Astrocyte of the hippocampus (primary cell): ENCODE measurements around the gene RUNX1.

ENCODE experiments used
- DNase-seq: peaks from one replicate; pipeline ENCODE4 v3.0.0; 2011; ENCODE audit warnings: low read depth, low spot score

RUNX1 gene

DNA sequence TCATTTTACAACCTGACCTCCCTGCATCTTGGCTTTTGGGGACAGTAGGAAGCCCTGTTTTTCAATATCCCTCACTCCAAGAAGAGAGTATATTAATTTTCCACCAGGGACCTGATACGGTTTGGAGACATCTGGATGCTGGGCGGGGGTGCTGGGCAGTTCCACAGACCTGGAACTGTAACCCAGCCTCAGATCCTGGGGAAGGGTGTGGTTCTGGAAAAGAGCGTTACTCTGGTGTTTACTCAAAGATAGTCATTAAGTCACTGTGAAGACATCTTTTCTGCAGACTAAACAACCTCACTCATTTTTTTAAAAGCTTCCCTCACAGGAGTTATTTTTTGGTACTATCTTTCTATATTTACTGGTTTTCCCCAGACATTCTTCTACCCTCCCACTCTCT is 190.5 kb downstream of the RUNX1 start:
- DNase-seq, result no peak

DNA sequence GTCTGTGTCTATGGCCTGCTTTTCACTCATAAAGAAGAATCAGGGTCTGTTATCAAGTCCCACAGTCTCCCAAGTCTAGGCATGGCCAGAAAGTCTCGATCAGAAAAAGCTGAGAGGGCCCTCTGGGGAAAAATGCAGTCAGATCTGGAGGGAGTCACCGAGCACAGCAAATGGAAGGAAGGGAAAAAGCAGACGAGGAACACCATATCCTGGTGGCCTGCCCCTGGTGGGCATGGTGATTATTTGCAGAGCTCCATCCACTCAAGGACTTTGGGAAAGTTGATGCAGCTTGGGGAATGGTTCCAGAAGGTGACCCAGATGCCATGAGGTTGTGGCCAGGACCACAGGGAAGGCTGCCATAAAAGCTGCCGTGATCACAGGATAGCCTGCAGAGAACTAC is 191.2 kb downstream of the RUNX1 start:
- no peak for DNase-seq

DNA sequence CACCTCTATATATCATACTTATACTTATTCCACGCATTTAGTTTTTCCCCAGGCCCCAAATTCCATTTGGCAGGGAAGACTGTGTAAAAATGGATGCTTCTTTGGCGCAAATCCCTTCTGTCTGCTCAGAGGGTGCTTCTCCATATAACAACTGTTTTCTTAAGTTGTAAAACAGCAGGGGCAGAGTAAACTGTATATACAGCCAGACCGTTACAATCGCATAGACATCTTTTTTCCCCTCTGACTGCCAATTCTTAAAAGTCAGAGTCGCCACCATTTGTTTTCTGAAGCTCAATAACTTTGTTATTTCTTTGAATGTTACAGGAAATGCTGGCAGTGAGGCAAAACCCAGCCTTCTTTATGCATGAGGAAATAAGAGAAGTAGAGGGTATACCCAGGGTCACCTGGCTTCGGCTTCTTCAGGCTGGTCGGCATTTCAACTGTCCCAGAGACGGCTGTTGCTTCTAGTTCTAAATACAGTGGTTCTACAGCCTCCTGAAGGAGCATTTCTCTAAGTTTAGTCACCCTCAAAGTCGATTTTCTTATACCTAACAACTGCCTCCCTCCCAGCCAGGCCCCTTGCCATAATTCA is 191.9 kb downstream of the RUNX1 start:
- no peak for DNase-seq

DNA sequence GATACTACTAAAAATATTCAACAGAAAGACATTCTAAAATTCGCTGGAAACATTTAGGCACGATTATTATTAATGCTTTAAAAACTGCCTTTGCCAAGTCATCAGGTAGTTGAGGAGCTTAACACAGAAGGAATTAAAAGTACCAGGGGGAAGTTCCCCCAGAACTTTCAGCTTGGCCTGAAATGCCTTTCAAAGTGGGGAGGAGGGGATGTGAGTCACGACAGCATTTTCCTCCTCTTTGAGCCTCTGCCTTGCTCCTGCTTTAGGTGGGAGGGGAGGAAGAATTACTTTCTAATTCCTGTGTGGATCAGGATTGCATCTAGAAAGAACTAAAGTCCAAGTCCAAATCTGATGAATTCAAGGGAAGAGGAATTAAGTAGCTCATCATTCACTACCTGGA is 196.7 kb downstream of the RUNX1 start:
- DNase-seq, result peak; percentile 43

DNA sequence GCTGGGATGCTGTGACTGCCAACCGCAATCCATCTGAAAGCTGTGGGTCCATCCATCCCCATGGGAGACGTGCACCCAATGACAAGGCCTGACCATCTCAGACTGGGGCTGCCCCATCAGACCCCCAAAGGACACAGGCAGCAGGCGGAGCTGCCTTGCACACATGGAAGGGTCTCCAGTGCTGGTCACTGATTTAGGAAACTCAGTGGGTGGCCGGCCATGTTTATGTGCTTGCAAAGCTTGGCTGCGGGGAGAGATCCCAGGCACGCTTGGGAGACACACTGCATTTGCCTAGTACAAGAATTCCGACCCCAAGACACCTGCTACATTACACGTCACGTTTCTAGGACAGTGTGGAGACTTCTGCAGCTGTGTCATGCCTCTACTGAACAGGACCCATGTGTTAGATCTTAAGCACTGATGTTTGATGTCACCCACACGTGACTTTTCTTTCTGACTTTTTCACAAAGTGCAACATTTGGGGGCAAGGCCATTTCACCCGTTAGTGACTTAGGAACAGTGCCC is 198.9 kb downstream of the RUNX1 start:
- DNase-seq, result no peak

DNA sequence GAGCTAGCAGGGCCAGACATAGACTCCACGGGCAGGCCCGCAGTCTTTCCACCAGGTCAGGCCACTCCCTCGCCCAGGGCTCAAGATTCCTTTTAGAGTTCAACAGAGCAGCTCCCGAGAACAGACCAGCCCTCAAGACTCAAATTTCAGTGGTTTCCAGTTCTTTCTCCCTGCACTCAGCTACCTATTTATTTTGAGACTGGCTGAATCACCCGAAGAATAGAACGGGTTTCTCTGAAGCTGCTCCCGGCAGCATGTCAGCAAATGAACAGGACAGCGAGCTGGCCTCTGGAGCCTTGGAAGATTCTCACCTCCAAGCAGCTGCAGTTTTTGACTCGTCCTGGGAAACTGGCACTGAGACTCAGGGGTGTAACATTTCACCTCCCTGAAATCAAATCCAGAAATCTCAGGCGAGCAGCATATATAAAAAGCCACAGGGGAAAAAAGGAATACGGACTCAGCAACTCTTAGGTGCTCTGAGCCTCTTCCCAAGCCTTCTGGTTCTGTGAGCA is 202.4 kb downstream of the RUNX1 start:
- peak; percentile 88 for DNase-seq

DNA sequence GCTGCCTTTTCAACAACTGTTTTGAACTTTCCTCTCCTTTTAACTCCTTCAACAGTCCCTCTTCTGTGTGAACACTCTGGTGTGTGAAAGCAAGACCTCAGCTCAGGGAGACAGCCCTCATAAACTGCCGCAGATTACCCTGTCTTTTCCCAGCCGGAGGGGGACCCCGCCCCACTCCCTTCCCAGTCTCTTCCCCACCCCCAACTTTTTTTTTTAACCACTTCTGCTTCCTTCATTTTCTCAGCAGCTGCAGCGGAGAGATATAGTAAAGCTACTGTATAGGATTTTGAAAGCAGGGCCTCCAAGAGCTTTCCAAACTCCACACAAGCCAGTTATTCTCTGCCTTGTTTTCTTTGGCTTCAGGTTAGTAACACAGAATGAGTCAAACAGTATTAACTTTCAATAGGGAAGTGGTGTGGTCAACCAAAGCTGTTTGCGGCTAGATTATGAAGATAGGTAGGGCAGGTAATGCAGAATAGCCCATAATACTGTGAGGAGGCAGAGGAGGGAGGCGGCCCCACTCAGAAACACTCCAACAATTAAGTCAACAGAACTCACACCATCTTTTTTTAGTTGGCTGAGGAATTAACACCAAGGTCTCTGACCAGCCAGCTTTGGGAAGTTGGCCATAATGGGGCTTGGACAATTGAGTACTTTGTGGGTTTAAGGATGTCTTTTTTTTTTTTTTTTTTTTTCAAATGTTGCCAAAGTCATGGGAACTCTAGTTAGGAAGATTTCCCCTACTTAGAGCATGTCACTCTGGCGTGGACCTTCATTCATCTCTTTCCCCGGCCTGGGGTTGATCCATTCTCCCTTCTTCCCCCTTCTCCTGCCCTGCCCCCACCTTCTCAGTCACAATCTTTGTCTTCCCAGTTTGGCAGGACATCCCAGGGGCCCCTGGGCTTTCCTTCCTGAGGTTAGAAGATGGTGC is 203.3 kb downstream of the RUNX1 start:
- DNase-seq, result peak; percentile 94

DNA sequence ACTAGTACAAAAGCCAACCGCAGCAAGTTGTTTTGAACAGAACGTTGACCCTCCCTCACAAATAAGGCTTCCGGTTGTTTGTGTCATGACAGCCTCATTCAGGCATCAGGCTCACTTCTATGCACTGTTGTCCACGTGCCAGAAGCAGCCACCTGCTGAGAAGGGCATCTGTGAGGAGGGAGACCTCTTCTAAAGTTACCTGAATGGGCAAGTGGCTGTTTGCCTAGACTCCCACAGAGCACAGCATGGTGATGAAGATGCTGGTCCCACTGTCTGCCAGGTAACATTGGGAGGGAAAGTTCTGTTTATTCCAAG is 204.2 kb downstream of the RUNX1 start:
- no peak for DNase-seq

DNA sequence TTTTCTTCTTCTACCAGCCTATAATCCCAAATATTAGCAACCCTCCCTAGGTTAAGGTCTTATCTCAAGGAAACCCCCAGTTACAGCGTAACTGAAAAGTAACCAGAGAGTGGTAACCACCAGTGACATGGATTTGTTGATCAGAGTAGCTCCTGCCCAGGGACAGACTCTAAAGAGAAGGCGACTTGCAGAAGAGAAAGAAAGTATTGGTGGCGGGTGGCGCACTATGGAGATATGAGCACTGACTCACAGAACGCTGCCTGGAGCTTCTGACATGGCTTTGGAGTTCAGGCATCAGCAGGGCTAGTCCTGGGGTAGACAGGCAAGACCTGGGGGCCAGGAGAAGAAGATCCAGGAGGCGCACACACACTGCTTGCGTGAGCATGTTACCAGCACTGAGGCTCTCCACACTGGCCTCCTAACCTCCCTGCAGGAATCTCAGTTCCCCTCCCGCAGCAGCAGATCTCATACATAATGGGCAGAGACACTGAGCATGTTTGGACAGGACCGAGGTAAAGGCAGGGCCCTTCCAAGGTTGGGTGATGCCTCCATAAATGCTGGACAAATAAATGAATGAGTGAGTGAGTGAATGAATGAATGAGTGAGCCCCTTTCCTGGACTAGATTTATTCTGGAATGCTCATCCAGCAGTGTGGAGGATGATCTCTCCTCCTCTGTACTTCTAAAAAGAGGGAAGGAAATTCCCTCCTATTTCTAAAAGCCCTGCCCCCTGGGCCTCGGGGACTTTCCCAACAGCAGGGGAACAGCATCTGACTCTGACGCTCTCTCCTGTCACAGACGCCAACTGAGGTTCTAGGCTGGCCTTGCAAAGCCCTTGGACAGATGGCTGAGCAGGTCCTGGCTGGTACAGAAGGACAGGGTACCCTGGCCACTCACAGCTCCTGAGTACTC is 204.8 kb downstream of the RUNX1 start:
- peak; percentile 53 for DNase-seq

DNA sequence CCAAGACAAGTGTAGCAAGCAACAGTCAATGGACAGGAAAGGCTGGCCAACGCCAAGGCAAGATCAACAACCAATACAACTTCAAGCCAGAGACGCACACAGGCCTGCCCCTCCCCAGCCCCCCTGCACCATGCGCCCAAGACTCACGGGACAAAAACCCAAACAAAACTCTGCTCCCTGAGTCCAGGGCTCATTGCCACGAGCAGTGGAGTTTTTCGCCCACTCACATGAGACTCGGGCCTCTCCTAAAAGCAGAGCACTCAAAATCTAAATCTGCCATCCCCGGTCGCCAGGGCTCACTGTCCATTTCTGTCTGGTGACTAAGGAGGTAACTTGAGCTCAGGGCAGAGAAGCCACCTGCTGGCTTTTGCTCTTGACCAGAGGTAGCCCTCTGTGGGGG is 205.5 kb downstream of the RUNX1 start:
- no peak for DNase-seq

DNA sequence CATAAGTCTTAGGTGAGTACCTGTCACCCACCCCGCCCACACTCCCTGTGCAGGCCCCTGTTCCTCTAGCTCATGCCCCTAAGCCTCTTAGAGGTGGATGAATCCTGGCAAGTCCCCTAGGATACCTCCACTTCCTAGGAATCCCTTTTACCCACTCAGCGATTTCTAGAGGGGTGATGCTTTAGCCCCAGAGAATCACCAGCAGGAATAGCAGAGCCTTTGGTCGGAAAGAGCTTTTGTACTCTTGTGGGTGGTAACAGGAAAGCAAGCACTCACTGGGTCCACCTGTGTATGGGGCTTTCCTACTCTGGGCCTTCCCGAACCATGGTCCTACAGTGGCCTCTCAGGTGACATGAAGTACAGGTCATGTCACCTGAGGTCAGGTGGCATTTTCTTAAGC is 207.9 kb downstream of the RUNX1 start:
- no peak for DNase-seq

DNA sequence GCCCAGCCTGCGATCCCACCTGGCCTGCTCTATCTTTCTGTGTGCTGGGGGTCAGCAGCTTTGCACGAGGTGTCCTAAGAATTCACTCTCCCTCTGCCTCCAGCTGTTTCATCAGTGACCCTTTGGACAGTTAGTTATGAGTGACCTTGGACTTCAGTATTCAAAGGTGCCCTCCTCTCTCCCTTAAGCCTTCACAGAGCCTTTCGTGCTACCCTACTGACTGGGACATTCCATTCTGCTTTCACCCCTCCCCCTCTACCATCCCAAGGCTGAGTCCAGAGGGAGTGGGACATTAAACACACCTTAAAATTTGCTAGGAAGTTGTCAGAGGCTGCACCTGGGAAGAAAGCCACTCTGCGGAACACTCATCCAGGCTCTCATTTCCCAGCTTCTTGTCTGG is 208.4 kb downstream of the RUNX1 start:
- DNase-seq, result no peak

DNA sequence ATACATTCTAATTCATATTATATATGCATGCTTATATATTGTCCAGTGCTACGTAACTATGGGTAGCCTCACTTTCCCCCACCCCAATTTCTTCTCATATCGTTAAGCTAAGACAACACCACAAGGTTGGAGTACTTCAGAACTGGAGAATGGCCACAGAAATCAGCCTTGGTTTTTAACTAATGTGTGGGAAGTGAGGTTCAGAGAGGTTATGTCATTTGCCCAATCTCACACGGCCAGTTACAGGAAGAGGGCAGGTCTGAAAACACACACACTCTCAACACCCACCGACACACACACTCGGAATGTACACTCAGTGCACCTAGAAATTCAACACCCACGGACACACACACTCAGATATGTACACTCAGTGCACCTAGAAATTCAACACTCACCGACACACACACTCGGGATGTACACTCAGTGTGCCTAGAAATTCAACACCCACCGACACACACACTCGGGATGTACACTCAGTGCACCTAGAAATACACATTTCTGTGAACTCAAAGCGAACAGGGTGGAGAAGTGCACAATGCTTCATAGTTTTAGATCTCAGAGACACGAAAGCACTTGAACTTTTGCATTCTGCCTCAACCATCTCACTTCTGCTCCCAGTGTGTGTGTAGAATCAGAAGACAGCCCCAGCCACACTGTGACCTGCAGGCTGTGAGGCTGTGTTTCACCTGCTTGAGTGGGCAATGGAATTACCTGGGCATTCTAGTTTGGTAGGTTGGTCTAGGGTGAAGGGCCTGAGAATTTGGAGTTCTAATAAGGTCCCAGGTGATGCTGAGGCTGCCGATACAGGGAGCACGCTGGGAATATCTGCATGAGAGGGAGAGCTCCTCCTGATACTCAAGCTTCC is 209.9 kb downstream of the RUNX1 start:
- no peak for DNase-seq

DNA sequence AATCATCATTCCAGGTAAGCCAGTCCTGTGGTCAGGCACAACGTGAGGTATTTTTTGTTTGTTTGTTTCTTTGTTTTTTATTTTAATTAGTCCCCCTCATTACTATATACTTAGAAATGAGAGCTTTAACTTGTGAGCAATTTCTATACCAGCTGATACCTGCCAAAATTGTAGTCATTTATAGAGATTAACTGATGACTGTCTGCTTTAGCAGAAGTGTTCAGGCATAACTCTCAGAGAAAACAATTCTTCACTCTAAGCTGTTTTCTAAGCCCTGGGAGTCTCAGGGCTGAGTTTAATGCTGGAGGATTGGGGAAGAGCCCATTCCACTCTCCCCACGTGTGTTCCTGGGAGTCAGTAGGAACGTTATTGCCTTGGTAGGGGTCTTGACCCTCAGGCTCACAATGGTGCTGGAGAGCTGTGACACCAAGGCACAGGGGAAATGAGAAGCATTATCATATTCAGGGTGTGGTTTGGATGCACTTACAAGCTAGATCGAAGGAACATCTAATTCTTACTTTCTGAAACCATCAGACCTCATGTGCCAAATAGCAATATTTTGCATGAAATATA is 212.1 kb downstream of the RUNX1 start:
- peak; percentile 25 for DNase-seq

DNA sequence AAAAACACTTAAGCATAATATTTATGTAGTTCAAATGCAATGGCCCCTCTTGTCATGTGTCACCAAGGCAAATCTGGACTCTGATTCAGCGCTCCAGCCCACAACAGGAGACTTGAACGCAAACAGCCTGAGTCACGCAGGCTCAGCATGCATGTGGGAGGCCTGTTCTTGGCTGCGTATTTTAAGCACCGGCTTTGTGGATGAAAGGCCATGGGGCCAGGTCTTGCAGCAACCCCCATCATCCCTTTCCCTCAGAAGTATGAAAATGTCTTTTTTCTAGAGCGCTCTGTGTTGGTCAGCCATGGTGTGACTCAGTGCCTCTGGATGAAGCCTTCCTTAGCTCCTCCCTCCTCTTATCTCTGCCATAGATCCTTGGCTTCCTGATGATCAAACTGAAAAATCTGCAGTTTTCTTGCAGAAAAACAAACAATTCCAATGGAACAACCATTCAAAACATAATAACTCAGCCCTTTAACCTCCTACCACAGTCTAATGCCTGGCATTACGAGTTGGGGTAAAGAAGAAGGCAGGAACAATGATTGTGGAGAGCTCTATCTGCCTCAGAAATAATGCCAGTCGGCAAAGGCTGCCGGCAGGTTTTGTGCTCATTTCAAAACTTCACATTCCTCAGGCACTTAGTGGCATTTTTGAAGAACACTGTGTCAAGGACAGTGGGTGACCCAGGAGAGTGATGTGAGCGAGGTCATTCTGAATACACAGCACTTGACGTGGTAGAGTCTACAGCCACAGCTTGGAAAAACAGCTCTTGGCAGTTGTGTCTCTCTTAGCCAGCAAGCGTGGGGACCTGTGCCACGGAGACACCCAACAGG is 212.8 kb downstream of the RUNX1 start:
- DNase-seq, result peak; percentile 98

DNA sequence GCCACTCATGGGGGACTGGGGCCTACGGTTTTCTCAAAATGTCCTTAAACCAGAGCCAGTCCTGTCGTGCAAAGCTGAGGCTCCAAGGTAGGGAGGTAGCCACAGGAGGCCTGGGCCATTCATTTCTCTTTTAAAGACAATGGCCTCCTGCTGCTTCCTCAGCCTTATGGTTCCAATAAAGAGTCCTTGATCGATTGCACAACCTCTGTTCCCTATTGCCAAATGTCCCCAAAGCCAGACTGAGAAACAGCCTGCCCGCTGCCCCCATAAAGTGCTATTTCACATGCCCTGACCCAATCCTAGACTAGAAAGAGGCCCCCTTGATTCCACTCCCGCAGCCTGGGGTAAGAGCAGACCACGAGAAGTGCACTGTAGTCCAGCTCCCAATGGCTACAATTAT is 213.6 kb downstream of the RUNX1 start:
- DNase-seq, result no peak

DNA sequence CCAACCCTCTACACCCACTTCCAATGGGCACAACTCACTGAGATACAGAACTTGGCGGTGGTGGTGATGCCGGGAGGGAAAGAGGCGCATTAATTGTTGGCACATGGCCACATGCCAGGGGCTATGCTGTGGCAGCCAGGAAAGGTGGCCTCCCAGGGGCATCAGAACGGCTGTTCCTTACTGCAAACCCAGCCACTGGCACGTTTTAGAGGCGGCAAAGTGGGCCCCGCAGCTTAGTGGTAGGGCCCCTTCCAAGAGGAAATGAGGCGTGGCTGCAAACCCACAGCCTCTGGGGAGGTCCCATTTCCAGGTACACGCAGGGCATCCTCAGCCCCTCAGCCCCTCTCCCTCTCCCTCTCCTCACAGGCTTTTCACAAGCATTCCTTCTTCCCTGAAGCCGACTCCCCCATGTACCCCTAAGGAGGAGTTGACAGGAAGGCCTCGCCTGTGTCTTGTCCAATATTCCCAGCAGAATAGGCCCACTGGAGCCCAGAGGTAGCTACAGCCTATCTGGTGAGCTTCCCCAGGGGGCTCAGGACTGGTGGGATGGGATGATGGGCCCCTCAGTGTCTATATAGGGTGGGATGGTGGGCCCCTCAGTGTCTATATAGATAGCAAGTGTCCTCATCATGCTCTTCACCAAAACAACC is 214.1 kb downstream of the RUNX1 start:
- peak; percentile 30 for DNase-seq

DNA sequence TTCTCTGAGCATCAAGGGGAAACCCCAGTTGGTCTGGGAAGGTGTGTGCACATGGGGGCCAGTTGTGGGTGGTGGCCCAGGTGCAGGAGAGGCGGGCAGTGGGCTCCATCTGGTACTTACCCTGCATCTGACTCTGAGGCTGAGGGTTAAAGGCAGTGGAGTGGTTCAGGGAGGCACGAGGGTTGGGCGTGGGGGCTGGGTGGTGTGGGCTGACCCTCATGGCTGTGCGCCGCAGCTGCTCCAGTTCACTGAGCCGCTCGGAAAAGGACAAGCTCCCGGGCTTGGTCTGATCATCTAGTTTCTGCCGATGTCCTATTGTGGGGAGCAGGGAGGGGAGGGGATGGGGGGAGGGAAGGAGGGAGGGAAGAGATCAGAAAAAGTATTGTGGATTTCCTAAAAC is 214.8 kb downstream of the RUNX1 start:
- no peak for DNase-seq

DNA sequence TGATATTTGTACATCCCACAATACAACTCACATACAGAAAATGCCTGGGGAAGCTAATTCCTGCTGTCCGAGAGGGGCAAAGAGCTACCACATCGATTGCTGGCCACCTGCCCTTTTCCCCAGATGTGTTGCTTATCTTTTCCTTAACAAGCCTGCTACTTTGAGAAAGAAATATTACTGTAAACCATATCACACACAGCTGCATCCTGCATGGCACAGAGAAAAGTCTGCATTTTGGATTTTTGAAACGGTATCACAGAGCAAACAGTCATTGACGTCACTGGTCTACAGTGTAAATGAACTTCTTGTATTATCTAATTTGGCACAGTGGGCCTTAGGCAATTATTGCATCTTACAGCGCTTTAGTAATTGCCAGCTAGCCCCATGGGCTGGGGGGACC is 215.6 kb downstream of the RUNX1 start:
- no peak for DNase-seq
